Panc1 (cell line): Measurements from ENCODE around the gene HAUS8.

ENCODE experiments used
- CTCF ChIP-seq: fragments of 450-650 bp; IDR thresholded peaks from 2 replicates; pipeline ENCODE4 v1.5.1; 2017; ENCODE audit warnings: mild to moderate bottlenecking
- POLR2AphosphoS5 ChIP-seq: IDR thresholded peaks from 2 replicates; pipeline ENCODE4 v1.6.1; 2012; ENCODE audit warnings: mild to moderate bottlenecking, low read depth, low read length, moderate library complexity
- SIN3A ChIP-seq: IDR thresholded peaks from 2 replicates; pipeline ENCODE4 v1.6.1; 2012; ENCODE audit warnings: low read depth, mild to moderate bottlenecking, low read length, moderate library complexity, borderline replicate concordance; ENCODE audit not compliant: insufficient read depth
- TF ChIP-seq, protein P1 (sequence below), 2 experiments: IDR thresholded peaks; 2 replicates each; pipeline ENCODE4 v1.6.1; 2011 to 2012; ENCODE audit warnings: low read depth in 2 of 2, control low read depth in 1 of 2, low read length in 1 of 2, mild to moderate bottlenecking in 1 of 2, moderate library complexity in 1 of 2; ENCODE audit not compliant: insufficient read depth in 1 of 2

DNA sequence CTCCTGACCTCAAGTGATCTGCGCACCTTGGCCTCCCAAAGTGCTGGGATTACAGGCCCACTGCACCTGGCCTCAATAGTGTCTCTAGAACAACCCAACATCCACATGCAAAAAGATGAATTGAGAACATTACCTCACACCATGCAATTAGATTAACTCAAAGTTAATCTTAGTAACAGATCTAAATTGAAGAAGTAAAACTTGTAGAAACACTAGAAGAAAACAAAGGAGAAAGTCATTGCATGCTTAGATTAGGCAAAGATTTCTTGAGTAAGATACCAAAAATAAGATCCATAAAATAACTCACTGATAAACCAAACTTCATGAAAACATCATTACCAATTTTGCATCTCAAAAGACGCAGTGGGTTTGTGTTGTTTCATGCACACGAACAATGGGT is 51.4 kb downstream of the HAUS8 start:
- no peak for TF ChIP-seq CTCF
- no peak for TF ChIP-seq SIN3A
- TF ChIP-seq POLR2AphosphoS5, result no peak
- TF ChIP-seq, protein P1, sequence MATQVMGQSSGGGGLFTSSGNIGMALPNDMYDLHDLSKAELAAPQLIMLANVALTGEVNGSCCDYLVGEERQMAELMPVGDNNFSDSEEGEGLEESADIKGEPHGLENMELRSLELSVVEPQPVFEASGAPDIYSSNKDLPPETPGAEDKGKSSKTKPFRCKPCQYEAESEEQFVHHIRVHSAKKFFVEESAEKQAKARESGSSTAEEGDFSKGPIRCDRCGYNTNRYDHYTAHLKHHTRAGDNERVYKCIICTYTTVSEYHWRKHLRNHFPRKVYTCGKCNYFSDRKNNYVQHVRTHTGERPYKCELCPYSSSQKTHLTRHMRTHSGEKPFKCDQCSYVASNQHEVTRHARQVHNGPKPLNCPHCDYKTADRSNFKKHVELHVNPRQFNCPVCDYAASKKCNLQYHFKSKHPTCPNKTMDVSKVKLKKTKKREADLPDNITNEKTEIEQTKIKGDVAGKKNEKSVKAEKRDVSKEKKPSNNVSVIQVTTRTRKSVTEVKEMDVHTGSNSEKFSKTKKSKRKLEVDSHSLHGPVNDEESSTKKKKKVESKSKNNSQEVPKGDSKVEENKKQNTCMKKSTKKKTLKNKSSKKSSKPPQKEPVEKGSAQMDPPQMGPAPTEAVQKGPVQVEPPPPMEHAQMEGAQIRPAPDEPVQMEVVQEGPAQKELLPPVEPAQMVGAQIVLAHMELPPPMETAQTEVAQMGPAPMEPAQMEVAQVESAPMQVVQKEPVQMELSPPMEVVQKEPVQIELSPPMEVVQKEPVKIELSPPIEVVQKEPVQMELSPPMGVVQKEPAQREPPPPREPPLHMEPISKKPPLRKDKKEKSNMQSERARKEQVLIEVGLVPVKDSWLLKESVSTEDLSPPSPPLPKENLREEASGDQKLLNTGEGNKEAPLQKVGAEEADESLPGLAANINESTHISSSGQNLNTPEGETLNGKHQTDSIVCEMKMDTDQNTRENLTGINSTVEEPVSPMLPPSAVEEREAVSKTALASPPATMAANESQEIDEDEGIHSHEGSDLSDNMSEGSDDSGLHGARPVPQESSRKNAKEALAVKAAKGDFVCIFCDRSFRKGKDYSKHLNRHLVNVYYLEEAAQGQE (IDR thresholded peaks at IDR 0.05; ENCODE audit: insufficient read depth in 1 of 2, low read depth in 2 of 2, low read length in 1 of 2), result no peak
